ENCODE data around the gene PEX11G.
A peak's percentile ranks its signal among the peaks of the same experiment; 100 is the strongest.

PEX11G gene

DNA sequence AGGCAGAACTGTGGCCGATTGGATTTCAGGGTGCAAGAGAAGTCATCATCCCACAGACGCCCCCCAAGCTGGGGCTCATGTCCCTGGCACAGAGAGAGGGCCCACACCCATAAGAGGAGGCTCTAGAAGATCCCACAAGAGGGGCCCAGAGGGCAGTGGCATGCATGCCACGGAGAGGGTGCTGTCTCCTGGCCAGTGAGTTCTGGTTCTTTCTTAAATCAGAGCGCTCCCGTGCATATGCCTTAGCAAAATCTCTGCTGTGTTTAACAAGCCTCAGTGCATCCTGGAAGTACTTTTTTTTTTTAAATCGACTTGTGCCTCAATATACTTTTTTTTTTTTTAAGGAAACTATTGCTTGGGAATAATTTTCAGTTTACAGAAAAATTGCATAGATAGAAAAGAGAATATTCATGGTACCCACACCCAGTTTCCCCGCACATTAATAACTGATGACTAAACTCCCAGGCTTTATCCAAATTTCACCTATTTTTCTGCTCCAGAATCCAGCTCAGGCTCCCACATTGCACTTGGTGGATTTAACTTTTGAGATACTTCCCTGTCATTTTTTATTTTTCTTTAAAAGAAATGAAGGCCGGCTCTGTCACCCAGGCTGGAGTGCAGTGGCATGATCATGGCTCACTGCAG is 59.1 kb downstream of the PEX11G start:
- no peak overlapping the region for H3K27ac ChIP-seq
- no peak for TF ChIP-seq ZFX (IDR thresholded peaks at IDR 0.05)
- TF ChIP-seq, protein P1, sequence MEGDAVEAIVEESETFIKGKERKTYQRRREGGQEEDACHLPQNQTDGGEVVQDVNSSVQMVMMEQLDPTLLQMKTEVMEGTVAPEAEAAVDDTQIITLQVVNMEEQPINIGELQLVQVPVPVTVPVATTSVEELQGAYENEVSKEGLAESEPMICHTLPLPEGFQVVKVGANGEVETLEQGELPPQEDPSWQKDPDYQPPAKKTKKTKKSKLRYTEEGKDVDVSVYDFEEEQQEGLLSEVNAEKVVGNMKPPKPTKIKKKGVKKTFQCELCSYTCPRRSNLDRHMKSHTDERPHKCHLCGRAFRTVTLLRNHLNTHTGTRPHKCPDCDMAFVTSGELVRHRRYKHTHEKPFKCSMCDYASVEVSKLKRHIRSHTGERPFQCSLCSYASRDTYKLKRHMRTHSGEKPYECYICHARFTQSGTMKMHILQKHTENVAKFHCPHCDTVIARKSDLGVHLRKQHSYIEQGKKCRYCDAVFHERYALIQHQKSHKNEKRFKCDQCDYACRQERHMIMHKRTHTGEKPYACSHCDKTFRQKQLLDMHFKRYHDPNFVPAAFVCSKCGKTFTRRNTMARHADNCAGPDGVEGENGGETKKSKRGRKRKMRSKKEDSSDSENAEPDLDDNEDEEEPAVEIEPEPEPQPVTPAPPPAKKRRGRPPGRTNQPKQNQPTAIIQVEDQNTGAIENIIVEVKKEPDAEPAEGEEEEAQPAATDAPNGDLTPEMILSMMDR (conservative IDR thresholded peaks at IDR 0.05) = no peak

DNA sequence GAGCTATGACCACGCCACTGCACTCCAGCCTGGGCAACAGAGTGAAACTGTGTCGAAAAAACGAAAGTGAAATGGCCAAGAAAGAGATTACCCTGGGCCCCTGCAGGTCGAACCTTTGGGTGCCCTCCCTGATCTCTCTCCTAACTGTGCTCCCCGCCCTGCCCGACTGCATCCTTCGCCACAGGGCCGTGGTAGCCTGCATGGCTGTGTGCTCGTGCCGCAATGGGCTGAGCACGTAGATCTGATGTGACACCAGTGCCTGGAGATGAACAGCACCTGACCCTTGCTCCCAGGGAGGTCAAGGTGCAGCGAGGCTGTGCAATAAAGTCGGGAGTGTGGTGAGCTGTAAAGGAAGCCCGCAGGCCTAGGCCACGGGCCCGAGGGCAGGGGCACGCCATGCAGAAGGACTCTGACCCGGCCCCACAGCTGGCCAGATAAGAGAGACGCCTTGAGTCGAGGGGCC is 60.2 kb downstream of the PEX11G start:
- TF ChIP-seq, protein P1 (conservative IDR thresholded peaks at IDR 0.05) = no peak
- no peak for TF ChIP-seq ZFX (IDR thresholded peaks at IDR 0.05)
- H3K27ac ChIP-seq = peak overlapping the region; percentile 76

DNA sequence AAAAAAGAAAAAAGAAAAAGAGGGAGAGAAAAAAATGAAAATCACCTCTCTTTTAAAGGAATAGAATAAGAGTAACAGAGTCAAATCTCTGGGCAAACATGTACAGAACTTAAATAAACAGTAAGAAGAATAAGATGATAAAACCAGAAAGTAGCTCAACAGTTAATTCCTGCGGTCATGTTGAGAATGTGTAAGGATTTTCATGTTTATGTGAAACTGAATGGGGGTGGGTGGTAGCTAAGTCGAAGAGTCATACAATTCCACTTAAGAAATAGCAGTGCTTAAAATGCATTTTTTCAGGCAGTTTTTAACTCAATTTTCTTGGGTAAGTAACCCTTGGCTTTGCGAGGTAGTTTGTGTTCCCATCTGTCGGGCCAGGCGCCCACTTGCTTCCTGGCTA is 60.9 kb downstream of the PEX11G start:
- TF ChIP-seq ZFX (IDR thresholded peaks at IDR 0.05) = no peak
- TF ChIP-seq, protein P1 (conservative IDR thresholded peaks at IDR 0.05) = no peak
- H3K27ac ChIP-seq = peak overlapping the region; percentile 76

DNA sequence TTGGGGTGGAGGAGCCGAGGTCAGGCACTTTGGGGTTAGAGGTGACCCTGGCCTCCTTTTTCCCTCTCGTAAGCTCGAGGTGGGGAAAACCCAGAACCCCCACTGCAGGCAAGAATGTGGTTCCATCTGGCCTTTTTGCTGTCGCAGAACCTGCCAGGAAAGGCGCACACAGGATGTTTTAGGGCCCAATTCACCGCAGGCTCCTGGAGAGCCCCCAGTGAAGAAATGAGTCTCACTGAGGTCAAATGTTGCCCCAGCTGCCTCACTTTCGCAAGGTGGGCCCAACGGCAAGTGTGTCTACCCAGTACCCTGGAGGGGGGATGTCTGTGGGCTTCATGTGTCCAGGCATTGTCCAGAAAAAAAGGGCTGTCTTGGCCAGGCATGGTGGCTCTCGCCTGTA is 61.8 kb downstream of the PEX11G start:
- TF ChIP-seq, protein P1 (conservative IDR thresholded peaks at IDR 0.05) = no peak
- no peak for TF ChIP-seq ZFX (IDR thresholded peaks at IDR 0.05)
- peak overlapping the region; percentile 76 for H3K27ac ChIP-seq
